SIG-M5 treated with dmso at 0.1 percent for 504 hours (cell line): ENCODE measurements around the gene TUBA1C.
A peak's percentile ranks its signal among the peaks of the same experiment; 100 is the strongest.
"Not testable (repeated sequence)": the region's sequence is repeated elsewhere in the genome, so short reads cannot be mapped to it uniquely, and the experiment has no call there.

ENCODE experiments used
- DNase-seq: peaks from one replicate; lab custom pipeline; 2025; ENCODE audit not compliant: unreplicated experiment; lab: John Stamatoyannopoulos, UW

Gene TUBA1C

DNA sequence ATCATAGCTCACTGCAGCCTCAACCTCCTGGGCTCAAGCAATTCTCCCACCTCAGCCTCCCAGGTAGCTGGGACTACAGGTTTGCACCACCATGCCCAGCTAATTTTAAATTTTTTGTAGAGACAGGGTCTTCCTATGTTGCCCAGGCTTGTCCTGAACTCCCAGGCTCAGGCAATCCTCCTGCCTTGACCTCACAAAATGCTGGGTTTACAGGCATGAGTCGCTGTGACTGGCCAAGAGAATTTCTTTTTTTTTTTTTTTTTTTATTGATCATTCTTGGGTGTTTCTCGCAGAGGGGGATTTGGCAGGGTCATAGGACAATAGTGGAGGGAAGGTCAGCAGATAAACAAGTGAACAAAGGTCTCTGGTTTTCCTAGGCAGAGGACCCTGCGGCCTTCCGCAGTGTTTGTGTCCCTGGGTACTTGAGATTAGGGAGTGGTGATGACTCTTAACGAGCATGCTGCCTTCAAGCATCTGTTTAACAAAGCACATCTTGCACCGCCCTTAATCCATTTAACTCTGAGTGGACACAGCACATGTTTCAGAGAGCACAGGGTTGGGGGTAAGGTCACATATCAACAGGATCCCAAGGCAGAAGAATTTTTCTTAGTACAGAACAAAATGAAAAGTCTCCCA, 18.0 kb downstream of the TUBA1C start:
- not testable (repeated sequence) for DNase-seq

DNA sequence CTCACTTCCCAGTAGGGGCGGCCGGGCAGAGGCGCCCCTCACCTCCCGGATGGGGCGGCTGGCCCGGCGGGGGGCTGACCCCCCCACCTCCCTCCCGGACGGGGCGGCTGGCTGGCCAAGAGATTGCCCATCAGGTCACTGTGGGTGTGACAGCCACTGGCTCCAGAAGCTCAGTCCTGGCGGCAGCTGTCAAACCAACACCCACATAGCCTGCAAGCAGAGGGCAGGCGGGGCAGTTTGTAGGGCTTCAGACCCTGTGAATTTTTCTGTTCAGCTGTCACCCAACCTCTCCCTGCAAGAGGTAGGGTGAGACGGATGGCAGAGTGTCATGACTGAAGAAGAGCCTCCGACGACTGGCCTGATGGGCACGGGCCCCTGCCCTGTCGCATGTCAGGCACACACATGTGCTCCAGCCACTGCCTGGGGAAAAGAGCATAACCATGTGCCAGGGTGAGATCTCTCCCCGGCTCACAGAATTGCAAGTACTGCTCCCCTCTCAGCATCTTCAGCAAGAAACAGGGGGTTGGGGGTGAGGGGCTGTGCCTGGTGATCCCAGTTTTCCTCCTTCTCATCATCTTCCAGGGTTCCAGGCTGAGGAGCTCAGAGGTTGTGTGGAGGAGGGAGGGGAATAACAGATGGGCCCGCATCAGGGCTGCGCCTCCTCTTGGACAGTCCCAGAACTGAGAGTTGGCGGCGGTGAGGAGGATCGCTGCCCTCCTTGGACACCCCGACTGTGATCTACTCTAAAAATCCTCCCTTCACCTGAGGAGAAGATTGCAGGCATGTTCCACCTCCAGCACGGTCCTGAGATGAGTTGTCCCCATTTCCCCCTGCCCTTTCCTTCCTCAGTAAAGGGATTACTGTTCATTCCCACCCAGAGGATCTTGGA, 18.9 kb downstream of the TUBA1C start:
- no peak for DNase-seq

DNA sequence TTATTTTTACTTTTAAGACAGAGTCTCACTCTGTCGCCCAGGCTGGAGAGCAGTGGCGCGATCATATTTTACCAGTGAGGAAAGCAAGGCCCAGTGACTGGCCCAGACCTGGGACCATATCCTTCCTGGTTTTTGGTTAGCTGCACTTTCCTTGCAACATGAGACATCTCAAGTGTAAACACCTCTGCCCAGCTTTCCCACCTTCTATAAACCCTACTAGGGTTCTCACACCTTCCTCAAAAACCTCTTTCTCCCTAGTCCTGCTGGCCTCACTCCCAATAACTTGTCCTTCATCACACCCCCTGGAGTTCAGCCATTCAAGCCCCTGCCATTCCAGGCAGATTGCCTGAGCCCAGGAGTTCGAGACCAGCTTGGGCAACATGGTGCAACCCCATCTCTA, 19.8 kb downstream of the TUBA1C start:
- no peak for DNase-seq

DNA sequence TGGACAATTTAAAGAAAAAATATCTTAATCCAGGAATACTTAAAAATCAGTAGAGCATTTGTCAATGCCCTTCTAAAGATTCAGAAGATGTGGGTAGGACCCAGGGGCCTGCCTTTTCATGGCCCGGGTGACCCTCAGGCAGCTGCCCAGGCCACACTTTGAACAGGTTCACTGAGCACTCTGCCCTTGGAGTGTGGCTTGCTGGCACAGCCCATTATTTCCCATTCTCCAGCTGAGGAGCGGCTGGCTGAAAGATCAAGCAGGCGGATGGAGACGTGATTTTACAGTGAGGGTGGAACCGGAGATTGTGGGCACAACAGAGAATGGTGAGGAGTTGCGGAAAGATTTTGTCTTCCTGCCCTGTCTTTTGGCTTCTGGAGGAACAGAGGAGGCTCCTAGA, 23.0 kb downstream of the TUBA1C start:
- no peak for DNase-seq

DNA sequence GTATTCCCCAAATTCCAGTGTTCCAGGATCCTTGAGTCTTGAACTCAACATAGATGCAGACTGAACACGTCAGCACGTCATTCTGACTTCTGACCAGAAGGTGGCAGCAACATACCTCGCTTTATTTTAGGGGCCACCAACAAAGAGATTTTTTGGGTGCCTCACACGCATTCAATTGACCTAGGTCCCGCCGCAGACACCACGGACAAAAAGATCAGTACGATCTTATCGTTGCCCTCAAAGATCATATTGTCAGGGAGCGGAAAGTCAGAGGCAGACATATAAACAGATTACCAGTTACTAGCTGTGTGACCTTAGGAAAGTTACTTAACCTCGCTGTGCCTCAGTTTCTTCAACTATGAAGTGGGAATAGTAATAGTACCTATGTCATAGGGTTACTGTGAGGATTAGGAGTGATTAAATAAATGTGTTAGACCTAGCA, 23.6 kb downstream of the TUBA1C start:
- DNase-seq = peak; percentile 53

DNA sequence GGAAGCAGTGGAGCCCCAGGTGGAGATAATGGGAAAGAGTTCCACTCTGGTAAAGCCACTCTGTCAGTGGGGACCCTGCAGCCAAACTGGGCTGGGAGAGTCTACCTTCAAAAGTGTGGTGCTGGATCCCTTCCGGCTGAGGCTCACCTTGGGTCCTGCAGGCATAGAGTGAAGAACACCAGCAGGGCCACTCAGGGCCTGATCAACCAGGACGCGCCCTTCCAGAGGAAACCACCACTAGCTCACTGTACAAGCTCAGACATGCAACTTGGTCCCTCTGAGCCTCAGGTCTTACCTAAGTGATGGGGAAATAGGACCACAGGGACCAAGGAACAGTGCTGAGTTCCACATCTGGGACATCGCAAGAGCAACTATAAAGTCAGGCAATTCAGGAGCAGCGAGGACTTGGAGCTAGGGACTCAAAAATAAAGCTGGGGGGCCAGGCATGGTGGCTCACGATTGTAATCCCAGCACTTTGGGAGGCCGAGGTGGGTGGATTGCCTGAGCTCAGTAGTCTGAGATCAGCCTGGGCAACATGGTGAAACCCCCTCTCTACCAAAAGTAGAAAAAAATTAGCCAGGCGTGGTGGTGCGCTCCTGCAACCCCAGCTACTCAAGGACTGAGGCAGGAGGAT, 24.2 kb downstream of the TUBA1C start:
- DNase-seq = no peak

DNA sequence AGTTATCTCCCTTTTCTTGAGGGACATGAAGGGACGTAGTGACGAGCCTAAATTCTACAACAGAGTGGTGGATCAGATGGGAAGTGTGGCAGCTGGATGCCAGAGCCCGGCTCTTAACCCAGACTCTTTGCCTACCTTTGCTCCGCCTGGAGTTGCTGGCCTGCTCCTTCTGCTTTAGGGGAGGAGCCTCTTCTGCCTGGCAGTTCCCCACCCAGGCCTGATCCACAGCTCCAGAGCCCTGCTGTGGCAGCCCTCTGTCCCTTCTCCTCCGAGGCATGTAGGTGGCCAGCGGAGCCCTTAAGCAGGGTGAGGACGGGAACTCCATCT, 27.8 kb downstream of the TUBA1C start:
- DNase-seq = no peak

DNA sequence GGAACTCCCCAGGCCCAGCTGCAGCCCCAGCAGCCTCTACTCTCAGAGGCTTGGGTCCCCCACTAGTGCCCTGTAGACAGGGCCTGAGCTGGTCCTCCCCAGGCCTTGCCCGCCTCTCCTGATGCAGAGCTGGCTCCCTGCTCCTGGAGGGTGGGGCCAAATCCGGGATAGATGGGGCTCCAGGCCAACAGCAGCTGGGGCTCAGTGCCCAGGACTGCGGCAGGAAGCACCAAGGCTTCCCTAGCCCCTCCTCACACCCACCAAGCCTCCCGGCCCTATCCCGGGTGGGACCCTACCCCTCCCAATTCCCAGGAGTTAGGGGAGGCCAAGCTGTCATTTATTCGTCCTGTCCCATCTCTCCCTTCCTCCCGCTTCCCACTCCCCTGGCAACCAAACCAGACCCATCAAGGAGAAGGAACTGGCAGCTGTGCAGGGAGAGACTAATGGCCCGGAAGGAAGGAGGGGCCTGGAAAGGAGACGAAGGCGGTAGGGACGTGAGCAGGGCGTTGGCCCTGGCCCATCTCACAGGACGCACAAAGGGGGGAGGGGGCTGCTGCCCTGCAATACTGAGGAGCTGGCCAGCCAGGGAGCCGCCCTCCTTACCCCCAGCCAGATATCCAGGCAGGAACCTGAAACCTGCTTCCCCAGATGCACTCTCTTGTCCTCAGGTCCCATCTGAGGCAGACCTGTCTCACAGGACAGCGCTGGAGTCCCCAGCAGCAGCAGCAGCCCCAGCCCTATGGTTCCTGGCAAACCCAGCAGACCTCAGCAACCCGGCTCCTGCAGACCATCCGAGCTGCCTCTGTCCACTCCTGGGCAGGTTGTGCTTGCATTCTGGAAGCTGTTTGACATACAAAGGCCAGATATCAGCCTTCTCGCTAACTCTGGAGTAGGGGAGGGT, 28.4 kb downstream of the TUBA1C start:
- no peak for DNase-seq

DNA sequence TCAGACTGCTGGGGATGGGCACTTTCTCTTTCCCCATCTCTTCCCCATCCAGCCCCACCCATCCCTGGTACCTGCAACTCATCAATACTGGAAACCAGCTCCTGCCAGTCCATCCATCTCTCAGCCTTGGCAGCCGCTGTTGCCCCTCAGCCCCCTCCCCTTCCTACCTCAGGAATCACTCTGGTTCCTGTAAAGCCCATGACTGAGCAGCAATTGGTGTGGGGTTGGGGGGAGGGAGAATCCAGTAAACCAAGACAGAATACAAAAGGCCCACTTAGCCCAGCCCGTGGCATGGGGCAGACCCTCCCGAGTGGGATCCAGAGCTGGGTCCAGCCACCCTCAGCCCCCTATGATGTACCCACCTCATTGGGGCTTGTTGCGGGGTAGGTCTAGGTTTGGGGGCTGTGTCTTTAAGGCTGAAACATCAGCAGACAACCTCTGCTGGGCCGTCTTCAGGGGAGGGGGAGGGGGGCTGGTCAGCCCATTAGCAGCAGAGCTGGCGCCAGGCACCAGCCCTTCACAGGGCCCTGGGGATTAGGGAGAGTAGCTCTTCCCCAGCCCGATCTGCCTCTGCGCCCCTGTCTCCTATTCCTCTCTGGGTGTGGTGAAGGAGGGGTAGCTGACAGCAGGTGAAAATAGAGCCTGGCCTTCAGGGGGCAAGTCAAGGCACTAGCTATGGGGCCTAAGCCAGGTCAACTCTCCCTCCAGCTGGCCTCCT, 29.4 kb downstream of the TUBA1C start:
- no peak for DNase-seq

DNA sequence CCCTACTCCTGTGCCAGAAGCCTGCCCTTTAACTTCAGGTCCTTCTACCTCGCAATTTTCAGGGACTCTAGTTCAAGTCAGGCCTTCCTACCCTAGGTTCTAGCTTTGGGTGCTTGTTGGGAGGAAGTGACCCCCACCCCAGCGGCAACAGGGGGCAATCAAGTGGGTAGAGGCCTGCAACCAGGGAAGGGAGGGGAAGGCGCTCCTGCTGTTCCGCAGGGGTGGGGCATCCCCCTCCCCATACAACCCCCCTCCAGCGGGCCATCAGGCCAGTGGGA, 29.9 kb downstream of the TUBA1C start:
- no peak for DNase-seq

DNA sequence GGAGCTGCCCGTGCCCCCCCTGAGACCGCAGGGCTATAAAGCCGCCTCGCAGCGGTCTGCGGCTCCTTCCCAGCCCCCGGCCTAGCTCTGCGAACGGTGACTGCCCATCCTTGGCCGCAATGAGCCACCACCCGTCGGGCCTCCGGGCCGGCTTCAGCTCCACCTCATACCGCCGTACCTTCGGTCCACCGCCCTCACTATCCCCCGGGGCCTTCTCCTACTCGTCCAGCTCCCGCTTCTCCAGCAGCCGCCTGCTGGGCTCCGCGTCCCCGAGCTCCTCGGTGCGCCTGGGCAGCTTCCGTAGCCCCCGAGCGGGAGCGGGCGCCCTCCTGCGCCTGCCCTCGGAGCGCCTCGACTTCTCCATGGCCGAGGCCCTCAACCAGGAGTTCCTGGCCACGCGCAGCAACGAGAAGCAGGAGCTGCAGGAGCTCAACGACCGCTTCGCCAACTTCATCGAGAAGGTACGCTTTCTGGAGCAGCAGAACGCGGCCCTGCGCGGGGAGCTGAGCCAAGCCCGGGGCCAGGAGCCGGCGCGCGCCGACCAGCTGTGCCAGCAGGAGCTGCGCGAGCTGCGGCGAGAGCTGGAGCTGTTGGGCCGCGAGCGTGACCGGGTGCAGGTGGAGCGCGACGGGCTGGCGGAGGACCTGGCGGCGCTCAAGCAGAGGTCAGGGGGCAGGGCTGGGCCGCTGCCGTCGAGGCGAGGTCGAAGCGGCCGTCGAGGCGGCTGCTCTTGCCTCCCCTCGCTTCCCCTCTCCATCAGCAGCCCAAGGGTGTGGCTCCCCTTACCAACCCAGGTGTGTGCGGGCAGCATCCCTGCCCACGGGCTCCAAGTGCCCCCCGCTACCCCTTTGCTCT, 30.4 kb downstream of the TUBA1C start, which contains the start of gene PRPH:
PRPH (plus strand) TSS at position 66 of the 855 bp plus-strand sequence; CDS start at position 120, 54 bp downstream.
- no peak for DNase-seq

DNA sequence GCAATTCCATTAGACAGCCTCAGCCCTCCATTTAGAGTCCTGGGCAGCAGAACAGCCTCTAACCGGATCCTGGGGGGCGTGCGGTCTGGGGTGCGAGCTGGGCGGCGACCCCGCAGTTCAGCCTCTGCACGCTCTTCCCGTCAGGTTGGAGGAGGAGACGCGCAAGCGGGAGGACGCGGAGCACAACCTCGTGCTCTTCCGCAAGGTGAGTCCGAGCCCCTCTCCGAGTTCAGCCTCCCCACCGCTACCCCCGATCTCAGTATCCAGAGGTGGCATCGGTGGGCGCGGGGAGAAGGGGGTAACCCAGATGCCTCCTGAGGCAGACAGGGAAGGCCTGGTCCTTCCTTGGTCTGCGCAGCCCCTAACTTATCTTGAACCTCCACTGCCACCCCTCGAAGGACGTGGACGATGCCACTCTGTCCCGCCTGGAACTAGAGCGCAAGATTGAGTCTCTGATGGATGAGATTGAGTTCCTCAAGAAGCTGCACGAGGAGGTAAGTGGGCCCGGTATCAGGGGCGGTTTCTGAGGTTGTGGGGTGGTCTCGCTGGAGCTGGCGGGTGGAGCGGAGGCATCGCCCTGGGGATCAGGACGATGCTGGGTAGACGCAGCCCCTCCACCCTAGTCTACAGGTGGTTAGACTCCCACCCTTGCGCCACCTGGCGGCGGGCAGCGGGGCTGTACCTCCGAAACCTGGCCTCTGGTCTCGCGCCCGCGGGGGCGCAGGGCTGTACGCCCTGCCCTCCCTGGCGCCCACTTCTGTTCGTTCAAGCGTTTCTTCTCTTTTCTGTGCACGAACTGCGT, 31.4 kb downstream of the TUBA1C start:
- peak; percentile 32 for DNase-seq

DNA sequence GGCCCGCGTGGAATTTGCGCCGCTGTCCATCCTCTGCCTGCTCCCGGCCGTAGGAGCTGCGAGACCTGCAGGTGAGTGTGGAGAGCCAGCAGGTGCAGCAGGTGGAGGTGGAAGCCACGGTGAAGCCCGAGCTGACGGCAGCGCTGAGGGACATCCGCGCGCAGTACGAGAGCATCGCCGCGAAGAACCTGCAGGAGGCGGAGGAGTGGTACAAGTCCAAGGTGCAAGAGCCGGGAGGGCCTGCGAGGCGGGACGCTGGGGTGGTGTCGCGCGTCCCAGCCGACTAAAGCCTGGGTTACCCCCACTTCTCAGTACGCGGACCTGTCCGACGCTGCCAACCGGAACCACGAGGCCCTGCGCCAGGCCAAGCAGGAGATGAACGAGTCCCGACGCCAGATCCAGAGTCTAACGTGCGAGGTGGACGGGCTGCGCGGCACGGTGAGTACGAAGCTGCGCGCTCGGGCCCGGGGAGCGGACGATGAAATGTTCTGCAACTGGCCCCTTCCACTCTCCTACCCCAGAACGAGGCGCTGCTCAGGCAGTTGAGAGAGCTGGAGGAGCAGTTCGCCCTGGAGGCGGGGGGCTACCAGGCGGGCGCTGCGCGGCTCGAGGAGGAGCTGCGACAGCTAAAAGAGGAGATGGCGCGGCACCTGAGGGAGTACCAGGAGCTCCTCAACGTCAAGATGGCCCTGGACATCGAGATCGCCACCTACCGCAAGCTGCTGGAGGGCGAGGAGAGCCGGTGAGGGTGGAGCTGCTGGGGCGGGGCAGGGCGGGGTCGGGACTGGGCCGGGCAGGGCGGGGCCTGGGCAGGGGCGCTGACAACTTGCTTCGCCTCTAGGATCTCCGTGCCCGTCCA, 32.2 kb downstream of the TUBA1C start:
- DNase-seq = peak; percentile 70

DNA sequence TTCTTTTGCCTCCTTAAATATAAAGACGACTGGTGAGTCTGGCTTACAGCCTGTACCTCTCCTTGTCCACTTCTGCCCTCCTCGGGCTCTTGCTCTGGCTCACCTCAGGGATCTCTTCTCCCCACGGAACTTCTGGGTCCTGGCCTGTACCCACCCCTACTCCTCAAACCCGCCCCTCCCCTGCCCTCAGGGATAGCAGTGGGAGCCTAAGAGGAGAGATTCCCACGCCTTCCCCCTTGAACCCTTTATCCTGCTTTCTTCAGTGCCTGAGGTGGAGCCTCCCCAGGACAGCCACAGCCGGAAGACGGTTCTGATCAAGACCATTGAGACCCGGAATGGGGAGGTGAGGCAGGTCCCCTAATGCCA, 32.8 kb downstream of the TUBA1C start:
- DNase-seq = no peak

DNA sequence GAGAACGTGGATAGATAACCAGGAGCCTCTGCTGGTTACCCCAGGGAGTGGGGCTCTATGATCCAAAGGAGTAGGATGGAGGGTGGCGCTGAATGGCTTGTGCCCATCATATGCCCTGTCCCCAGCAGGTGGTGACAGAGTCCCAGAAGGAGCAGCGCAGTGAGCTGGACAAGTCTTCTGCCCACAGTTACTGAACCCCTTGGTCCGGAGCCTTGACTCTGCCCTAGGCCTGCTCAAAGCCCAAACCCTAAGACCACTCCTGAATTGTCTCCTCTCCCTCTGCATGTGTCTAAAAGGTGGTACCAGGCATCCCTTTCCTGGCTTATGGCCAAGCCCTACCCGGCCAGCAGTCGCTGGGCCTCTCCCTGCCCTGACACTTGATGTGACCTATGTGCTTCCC, 33.3 kb downstream of the TUBA1C start:
- no peak for DNase-seq

DNA sequence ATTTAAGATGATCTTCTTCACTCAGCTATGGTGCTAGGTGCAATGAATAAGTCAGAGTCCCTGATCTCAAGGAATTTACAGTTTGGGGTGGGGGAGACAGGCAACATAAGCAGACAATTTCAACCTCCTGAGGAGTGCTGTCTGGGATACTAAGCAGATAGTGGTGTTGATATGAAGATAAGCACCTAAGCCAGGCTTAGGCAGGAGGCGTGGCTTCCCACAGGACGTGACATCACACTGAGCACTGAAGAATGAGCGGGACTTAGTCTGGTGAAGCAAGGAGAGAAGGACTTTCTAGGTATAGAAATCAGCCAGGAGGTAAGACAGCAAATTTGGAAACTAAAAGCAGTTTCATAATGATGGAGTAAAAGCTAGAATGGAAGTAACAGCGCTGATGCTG, 36.9 kb downstream of the TUBA1C start:
- DNase-seq = no peak

DNA sequence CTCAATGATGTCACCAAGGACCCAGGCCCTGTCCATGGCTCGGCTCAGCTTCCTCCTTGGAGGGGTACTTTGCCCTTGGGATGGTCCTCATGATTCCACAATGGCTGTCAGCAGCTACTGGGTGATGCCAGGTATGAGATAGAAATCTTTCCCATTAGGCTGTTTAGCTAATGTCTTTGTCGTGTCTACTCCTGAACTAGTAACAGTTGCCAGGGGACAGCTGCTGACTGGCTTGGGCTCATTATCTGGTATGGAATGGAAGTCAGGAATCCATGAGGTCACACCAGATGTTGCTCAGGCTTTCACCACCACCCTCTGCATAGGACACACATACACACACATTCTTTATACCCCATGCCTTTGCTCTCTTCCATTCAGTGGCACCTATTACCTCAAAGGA, 39.3 kb downstream of the TUBA1C start:
- DNase-seq = no peak
